GM12801 (cell line): ENCODE data around the gene FAM156B.
"Not testable (repeated sequence)": the region's sequence is repeated elsewhere in the genome, so short reads cannot be mapped to it uniquely, and the experiment has no call there.

Experiments used
- CTCF ChIP-seq: IDR thresholded peaks from one replicate; pipeline ENCODE4 v1.5.1; 2011; ENCODE audit warnings: control low read depth; ENCODE audit not compliant: insufficient read length; ENCODE audit errors: extremely low read depth

The FAM156B gene, protein sequence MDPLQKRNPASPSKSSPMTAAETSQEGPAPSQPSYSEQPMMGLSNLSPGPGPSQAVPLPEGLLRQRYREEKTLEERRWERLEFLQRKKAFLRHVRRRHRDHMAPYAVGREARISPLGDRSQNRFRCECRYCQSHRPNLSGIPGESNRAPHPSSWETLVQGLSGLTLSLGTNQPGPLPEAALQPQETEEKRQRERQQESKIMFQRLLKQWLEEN

DNA sequence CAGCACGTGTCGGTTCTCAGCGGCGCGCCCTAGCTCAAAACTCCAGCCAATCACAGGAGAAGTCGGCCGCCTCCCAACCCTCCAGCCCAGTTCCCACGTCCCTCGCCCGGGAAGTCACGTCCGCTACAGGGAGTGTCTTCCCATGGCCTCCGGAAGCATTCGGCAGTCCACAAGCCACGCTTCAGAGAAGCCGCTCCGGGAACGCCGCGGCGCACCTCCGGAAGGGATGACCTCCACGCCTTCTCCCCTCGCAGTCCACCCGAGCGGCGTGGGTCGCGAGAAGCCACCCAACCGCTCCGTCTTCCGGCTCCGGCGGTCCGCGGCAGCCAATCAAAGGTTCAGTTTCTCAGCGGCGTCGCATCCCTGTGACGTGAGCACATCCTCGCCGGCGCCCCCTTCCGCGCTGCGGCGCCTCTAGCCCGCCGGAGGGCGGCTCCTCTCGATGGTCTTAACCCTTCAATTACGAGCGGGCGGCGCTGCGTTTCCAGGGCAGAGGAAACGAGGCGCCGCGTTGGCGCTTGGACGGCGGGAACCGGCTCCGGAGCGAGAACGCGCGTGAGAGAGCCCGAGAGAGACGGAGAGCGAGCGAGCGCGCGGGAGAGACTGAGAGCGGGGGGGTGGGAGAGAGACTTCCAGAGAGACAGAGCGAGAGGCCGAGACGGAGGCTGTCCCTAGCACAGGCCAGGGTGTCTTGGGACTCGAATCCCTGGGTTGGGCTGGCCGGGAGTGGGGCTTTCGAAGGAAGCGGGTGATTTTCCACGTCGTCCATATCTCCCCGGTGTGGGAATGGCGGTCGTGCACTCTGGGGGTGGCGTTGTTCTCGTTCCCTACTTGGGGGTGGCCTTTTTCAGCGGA lies at the start of gene FAM156B:
FAM156B (plus strand) TSS at position 476 of the 855 bp plus-strand sequence. CDS start 9,896 bp downstream, outside the sequence.
- TF ChIP-seq CTCF = not testable (repeated sequence)

GRCh38 chrX:52852110-52852860 lies 44.8 kb upstream of the FAM156B start:
- TF ChIP-seq CTCF = no peak

GRCh38 chrX:52865343-52865998 lies 31.7 kb upstream of the FAM156B start:
- no peak for TF ChIP-seq CTCF

DNA sequence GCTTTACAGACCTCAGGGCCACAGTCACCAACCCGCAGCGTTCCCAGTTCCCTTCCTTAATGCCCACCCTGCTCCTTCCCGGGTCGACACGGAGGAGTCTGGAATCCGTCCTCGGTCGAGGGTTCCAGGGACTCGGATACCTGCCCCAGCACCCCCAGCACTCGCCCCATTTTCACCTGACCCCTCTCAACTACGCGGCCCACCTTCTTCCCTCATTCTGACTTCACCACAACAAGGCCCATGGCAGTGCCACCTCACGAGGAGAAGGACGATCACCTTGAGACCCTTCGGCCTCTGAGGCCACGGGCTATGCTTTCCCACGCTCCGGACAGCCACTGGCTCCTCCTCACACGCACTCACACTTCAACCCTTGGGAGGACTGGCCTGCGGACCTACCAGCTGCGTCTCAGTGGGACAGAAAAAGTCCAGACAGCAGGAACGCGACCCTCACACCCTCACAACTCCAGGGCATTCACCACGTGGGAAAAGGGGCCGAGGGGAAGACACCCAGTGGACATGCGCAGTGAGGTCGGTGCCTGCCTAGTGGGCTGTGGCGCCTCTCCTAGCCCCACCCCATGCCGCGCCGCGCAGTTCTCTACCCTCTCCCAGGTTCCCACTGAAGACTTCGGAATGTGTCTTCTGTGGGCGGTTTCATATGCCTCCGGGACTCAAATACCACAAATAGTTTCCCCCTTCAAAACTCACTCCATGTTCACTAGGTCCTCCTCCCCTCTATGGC lies 29.4 kb upstream of the FAM156B start, which contains the start of gene XAGE3:
XAGE3 (minus strand) TSS at position 474 of the 739 bp plus-strand sequence. CDS start 950 bp downstream, outside the sequence.
- no peak for TF ChIP-seq CTCF

GRCh38 chrX:52870046-52870445 lies 27.1 kb upstream of the FAM156B start:
- no peak for TF ChIP-seq CTCF

DNA sequence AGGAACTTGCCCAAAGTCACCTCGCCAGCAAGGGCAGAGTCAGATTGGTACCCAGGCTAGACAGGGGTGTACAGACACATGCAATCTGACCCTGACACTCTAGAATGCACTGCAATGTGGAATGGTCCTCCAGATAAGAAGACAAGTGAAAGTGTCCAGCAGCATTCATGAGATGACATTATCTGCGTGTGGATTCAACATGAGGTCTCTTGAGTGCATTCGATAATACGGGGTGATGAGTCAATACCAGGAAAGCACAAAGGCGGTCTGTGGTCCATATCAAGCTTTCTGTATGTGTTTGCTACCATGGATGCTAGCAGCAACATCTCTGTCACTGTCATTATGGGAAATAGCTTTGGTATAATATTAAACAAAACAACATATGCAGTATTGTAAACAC lies 22.5 kb upstream of the FAM156B start:
- TF ChIP-seq CTCF = no peak
